Measurements from ENCODE around the gene NOL6. TPM values are rescaled to one million over a fixed set of nuclear protein-coding genes. Genes with fewer than 3 reads are reported as not detected.
"Not testable (repeated sequence)": the region's sequence is repeated elsewhere in the genome, so short reads cannot be mapped to it uniquely, and the experiment has no call there.

Gene NOL6, protein sequence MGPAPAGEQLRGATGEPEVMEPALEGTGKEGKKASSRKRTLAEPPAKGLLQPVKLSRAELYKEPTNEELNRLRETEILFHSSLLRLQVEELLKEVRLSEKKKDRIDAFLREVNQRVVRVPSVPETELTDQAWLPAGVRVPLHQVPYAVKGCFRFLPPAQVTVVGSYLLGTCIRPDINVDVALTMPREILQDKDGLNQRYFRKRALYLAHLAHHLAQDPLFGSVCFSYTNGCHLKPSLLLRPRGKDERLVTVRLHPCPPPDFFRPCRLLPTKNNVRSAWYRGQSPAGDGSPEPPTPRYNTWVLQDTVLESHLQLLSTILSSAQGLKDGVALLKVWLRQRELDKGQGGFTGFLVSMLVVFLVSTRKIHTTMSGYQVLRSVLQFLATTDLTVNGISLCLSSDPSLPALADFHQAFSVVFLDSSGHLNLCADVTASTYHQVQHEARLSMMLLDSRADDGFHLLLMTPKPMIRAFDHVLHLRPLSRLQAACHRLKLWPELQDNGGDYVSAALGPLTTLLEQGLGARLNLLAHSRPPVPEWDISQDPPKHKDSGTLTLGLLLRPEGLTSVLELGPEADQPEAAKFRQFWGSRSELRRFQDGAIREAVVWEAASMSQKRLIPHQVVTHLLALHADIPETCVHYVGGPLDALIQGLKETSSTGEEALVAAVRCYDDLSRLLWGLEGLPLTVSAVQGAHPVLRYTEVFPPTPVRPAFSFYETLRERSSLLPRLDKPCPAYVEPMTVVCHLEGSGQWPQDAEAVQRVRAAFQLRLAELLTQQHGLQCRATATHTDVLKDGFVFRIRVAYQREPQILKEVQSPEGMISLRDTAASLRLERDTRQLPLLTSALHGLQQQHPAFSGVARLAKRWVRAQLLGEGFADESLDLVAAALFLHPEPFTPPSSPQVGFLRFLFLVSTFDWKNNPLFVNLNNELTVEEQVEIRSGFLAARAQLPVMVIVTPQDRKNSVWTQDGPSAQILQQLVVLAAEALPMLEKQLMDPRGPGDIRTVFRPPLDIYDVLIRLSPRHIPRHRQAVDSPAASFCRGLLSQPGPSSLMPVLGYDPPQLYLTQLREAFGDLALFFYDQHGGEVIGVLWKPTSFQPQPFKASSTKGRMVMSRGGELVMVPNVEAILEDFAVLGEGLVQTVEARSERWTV
- total RNA-seq (2014; rRNA removed; shearing (Covaris generic); ENCODE audit: low replicate concordance): 16.6 and 38.6 TPM in 2 replicates

DNA sequence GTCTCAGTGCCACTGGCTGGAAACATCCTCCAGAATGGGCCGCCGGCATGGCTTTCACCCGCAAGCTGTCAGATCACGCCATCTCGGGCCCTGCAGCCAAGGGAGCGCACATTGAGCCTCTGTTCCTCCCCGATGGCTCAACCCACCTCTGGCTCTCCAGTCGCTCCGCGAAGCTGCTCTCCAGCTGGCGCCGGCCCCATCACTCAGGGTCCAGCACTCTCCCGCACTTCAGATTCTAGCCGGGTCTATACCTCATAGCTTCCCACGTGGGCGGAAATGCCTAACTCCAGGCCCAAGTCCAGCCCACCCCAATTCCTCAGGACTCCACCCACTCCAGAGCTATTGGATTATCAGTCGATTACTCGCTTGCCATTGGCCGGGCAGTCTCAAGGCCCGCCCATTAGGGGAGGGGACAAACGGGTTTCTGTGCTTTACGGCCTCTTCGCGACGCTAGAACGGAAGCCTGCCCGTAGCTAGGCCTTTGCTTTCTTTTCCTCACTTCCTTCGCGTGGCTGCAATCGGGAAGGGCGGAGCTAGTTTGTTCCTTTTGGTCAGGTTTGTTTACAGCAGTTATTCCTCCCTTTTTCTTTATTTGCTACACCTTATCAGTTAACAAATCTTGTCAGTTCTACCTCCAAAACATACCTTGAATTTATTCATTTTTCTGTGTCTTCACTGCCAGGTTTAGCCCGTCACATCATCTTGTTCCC lies at the start of gene NOL6:
Gene NOL6, minus strand, starts transcription at position 282 of the 710 bp plus-strand sequence. Its CDS starts 82 bp downstream, at position 200.
- no peaks in the 10 kb centered on the region for H3K9me3 ChIP-seq
- H3K36me3 ChIP-seq: peaks cover 26% of the 10 kb centered on the region
- peak within 1 kb of the TSS; percentile 95 for H3K4me3 ChIP-seq
- H3K27me3 ChIP-seq: no peaks in the 10 kb centered on the region
- peak; percentile 94 for DNase-seq

DNA sequence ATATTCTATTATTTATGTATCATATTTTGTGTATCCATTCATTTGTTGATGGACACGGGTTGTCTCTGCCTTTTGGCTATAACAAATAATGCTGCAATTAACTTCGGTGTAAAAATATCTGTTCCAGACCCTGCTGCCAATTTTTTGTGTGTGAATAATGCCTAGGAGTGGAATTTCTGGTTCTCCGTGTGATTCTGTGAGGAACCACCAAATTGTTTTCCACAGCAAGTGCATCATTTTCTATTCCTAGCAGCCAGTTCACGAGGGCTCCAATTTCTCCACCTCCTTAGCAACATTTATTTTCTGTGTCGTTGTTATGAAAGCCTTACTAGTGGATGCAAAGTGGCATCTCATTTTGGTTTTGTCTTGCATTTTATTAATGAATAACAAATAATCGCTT lies 48.1 kb upstream of the NOL6 start:
- H3K4me3 ChIP-seq, H3K9me3 ChIP-seq, H3K36me3 ChIP-seq, DNase-seq, H3K27me3 ChIP-seq: not testable (repeated sequence)

DNA sequence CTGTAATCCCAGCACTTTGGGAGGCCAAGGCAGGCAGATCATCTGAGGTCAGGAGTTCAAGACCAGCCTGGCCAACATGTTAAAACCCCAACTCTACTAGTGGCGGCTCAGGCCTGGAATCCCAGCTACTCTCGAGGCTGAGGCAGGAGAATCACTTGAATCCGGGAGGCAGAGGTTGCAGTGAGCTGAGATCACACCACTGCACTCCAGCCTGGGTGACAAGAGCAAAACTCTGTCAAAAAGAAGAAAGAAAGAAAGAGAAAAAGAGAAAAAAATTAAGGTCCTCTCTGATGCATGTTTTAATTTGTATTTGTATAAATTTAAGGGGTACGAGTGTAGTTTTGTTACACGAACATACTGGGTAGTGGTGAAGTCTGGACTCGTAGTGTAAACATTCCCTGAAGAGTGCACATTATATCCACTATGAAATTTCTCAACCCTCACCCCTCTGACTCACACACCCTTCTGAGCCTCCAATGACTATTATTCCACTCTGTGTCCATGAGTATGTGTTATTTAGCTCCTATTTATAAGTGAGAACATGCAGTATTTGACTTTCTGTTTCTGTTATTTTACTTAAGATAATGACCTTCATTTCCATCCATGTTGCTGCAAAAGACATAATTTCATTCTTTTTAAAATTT lies 44.3 kb upstream of the NOL6 start:
- not testable (repeated sequence) for H3K36me3 ChIP-seq, H3K4me3 ChIP-seq, H3K9me3 ChIP-seq, H3K27me3 ChIP-seq
- peak; percentile 13 for DNase-seq

DNA sequence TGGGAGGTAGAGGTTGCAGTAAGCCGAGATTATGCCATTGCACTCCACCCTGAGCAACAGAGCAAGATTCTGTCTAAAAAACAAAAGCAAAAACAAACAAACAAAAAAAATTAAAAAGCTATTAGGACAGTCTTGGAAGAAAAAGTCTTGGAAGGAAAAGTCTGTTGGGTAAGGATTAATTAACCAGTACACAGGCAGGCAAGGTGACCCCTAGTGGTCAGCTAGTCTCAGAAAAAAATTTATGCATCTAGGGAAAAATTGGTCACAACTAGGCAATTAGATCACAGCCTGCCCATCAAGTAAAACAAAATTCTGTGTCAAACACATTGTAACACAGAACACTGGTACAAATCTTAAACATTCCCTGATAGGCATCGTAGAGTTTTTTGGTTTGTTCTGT lies 43.6 kb upstream of the NOL6 start:
- H3K36me3 ChIP-seq: no peaks in the 10 kb centered on the region
- no peak for DNase-seq
- no peaks in the 10 kb centered on the region for H3K9me3 ChIP-seq
- H3K4me3 ChIP-seq: no peak overlapping the region
- H3K27me3 ChIP-seq: no peaks in the 10 kb centered on the region

DNA sequence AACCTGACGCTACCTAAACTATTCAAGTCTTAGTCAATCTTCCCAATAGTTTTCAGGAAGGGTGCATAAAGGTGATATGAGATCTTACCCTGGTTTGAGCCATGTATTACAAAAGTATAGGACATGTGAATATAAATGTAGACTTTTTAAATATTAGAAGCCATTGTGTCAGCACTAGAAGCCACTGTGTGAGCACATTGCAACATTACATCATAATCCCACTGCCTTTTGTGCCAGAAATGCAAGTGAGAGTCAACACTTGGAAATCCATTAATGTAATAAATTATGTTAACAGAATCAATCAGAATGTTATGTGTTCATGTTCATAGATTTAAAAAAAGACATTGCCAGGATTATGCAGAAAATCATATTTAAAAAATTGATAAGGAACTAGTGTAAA lies 42.7 kb upstream of the NOL6 start:
- H3K27me3 ChIP-seq: not testable (repeated sequence)

DNA sequence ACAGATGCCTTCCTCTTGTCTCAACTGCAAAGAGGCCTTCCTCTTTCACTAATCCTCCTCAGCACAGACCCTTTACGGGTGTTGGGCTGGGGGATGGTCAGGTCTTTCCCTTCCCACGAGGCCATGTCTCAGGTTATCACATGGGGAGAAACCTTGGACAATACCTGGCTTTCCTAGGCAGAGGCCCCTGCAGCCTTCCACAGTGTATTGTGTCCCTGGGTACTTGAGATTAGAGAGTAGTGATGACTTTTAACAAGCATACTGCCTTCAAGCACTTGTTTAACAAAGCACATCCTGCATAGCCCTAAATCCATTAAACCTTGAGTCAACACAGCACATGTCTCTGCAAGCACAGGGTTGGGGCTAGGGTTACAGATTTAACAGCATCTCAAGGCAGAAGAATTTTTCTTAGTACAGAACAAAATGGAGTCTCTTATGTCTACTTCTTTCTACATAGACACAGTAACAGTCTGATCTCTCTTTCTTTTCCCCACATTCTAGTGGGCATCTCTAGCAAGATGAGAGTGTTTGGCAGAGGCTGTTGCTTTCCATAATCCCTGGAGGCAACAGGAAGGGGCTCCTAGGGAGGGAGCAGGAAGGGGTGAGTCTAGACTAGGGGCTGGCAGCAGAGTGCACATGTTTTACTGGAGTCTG lies 41.7 kb upstream of the NOL6 start:
- not testable (repeated sequence) for H3K36me3 ChIP-seq, H3K9me3 ChIP-seq, H3K27me3 ChIP-seq, DNase-seq, H3K4me3 ChIP-seq

More for the DNA sequence above, 42.7 kb upstream of the NOL6 start:
- not testable (repeated sequence) for H3K9me3 ChIP-seq, DNase-seq, H3K4me3 ChIP-seq, H3K36me3 ChIP-seq

DNA sequence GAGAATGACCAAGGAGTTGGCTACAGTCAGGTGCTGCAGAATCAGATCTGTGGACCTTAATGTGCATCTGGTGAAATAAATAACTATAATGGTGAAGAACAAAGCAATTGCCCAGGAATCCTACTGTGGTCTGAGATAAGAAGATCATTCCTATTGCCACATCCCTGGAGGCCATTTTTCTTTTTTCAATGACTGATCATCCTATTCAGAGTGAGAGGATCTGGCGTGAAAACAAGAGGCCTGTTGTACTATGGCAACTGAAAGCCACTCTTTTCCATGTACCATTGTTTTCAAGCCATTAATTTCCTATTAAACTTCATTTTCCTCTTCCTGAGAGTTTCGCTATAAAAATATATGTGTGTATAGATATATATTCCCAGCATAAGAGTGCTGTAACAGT lies 38.8 kb upstream of the NOL6 start:
- H3K36me3 ChIP-seq, H3K4me3 ChIP-seq, H3K9me3 ChIP-seq, H3K27me3 ChIP-seq, DNase-seq: not testable (repeated sequence)

DNA sequence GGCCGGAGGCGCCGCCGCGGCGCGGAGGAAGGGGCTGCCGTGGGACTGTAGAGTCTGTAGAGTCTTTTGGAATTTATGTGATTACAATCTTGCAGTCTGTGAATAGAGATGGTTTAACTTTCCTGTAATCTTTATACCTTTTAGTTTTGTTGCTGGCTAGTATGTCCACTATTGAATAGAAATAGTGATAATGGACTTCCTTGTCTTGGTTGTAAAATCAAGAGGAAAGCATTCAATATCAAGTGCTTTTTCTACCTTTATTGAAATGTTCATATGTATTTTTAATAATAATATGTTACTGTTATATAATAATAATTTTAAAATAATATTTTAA lies 37.4 kb upstream of the NOL6 start:
- peak overlapping the region; percentile 55 for H3K4me3 ChIP-seq
- H3K27me3 ChIP-seq, DNase-seq, H3K9me3 ChIP-seq, H3K36me3 ChIP-seq: not testable (repeated sequence)

DNA sequence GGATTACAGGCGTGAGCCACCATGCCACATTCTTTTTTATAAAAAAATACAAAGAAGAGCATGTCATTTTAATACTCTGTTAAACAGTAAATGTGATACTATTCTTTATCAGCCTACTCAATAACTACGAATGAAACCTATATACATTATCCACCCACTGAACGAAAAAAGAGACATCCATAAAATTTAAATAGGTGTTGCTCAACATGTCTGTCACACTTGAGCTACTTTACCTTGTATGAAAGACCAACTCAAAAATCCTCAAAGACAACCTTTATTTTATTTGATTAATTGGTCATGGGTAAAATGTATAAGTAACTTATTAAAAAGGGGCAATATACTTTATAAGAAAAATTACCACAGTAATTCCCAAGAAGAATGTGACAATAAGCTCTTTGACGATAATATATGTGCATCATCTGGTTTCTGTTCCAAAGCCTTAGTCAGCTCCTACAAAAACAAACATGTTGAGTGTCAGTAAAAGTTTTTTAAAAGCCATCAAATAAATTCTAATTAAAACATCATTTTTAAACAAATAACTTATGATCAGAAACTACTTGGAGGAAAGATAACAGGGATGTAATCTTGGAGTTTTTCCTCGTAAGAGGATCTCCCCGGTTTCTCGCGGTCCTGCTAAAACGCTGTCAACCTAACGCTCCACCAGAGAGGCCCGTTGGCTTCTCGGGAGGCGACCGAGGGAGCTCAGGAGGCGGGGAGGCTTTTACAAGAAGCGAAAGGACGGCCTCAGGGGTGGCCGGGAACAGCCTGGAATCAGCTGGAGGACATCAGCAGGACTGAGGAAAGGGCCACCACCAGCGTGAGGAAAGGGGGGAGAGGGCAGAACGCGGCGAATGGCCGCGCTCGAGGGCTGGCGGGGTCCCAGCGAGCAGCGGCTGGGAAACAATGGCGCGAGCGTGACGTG lies 36.8 kb upstream of the NOL6 start:
- Histone ChIP-seq H3K27me3 (no peaks in the 10 kb centered on the region), H3K9me3 (no peaks in the 10 kb centered on the region), H3K4me3 (peak overlapping the region; percentile 55), H3K36me3 (no peaks in the 10 kb centered on the region)
- peak; percentile 56 for DNase-seq

DNA sequence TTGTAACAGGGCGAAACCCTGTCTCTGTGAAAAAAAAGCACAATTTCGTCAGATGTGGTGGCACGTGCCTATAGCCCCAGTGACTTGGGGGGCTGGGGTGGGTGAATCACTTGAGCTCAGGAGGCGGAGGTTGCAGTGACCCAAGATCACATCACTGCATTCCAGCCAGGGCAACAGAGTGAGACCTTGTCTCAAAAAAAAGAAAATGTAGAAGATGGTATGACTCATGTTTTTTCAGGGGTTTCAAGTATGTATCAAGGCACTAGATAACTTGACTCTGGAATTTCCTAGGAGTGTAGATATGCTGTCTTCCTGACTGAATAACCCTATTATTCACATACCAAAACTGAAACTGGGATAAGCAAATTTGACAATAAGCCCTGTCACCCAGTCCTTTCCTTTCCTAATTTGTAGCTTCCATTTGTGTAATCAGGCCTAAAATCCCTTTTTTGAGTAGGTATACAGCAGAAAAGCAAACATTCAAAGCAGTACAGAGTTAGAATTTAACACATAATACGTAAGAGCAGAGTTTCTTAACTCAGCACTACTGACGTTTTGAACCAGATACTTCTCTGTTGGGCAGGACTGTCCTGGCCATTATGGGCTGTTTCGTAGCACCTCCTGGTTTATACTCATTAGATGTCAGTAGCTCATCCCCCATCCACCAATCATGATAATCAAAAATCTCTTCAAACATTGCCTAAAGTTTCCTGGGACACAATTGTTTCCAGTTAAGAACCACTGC lies 33.1 kb upstream of the NOL6 start:
- Histone ChIP-seq H3K36me3 (no peaks in the 10 kb centered on the region), H3K4me3 (no peak overlapping the region), H3K27me3 (no peaks in the 10 kb centered on the region), H3K9me3 (no peaks in the 10 kb centered on the region)
- DNase-seq: peak; percentile 33

DNA sequence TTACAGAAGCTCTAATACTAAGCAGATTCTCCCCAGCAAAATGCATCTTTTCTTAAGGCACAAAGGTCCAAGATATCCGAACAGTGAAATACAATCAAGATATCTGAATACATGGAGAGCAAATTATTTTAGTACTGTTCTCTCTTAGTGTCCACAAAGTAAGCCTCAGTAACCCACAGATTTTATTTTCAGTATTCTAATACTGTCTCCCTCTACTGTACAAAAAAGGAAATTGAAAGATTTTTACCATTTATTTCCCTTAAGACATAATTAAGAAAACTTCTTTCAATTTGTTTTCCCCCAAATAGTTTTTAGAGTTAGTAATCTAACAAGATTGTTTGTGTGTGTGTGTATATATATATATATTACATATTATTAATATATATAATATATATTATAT lies 24.7 kb upstream of the NOL6 start:
- H3K27me3 ChIP-seq: no peaks in the 10 kb centered on the region
- H3K9me3 ChIP-seq: no peaks in the 10 kb centered on the region
- no peak for DNase-seq
- H3K4me3 ChIP-seq: no peak overlapping the region
- H3K36me3 ChIP-seq: no peaks in the 10 kb centered on the region

DNA sequence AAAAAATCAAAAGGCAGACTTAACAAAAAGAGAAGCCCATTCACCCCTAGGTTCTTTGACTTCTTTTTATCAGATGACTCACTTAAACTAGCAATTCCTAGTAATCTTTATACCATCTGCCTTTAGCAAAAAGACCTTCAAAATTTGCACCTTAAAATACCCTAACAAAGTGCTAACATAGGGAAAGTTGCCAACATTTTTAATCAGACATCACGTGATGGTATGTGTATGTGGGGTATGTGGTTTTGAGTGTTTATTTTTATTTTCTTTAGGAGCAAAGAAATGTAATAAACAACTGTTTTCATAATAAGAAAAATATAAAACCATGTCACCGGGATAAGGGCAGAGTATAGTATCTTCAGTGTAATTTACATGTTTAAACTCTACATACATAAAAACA lies 20.1 kb upstream of the NOL6 start:
- not testable (repeated sequence) for H3K4me3 ChIP-seq, H3K36me3 ChIP-seq, H3K27me3 ChIP-seq, H3K9me3 ChIP-seq, DNase-seq

DNA sequence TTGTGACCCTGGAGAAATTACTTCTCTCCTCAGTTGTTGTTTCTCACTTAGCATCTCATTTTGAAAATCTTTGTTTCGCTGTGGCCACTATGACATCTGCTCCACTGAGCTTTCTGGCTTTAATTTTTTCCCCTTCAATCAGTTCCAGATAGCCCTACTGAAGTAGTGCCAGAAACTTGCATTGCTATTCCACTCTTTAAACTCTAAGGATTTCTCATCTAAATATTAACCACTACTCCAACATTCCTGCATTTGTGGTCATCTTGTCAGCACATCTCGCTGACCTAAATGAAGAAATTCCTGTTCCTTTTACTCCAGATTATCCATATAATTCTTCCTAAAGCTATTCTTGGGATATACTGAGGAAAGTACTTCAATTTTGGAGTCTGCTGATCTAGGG lies 15.3 kb upstream of the NOL6 start:
- no peak for DNase-seq
- H3K4me3 ChIP-seq: no peak overlapping the region
- no peaks in the 10 kb centered on the region for H3K36me3 ChIP-seq
- H3K9me3 ChIP-seq: no peaks in the 10 kb centered on the region
- H3K27me3 ChIP-seq: no peaks in the 10 kb centered on the region

DNA sequence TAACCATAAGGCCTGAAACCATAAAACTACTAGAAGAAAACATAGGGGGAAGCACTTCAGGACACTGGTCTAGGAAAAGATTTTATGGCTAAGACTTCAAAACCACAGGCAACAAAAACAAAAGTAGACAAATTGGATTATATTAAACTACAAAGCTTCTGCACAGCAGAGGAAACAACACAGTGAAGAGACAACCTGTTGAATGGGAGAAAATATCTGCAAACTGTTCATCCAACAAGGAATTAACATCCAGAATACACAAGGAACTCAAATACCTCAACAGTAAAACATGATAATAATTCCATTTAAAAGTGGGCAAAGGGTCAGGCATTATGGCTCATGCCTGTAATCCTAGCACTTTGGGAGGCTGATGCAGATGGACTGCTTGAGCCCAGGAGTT lies 11.6 kb upstream of the NOL6 start:
- H3K36me3 ChIP-seq, H3K27me3 ChIP-seq, H3K4me3 ChIP-seq, H3K9me3 ChIP-seq, DNase-seq: not testable (repeated sequence)

Measured in MG63 (cell line).